BLaER1 (cell line): Measurements from ENCODE around the gene SUMO2.
A peak's percentile ranks its signal among the peaks of the same experiment; 100 is the strongest.
"Not testable (repeated sequence)": the region's sequence is repeated elsewhere in the genome, so short reads cannot be mapped to it uniquely, and the experiment has no call there.

Experiments
- H3K27ac ChIP-seq: shearing (Covaris generic); formaldehyde crosslinking; 2 replicates; pipeline ENCODE4 v1.8.1; 2022
- H3K27me3 ChIP-seq: shearing (Covaris generic); formaldehyde crosslinking; 2 replicates; pipeline ENCODE4 v1.8.1; 2022
- H3K36me3 ChIP-seq: shearing (Covaris generic); formaldehyde crosslinking; 2 replicates; pipeline ENCODE4 v1.8.1; 2022
- H3K4me1 ChIP-seq: shearing (Covaris generic); formaldehyde crosslinking; 2 replicates; pipeline ENCODE4 v1.8.1; 2022
- H3K4me2 ChIP-seq: shearing (Covaris generic); formaldehyde crosslinking; 2 replicates; pipeline ENCODE4 v1.8.1; 2022
- H3K4me3 ChIP-seq: shearing (Covaris generic); formaldehyde crosslinking; 2 replicates; pipeline ENCODE4 v1.8.1; 2022
- H3K9ac ChIP-seq: shearing (Covaris generic); formaldehyde crosslinking; 2 replicates; pipeline ENCODE4 v1.8.1; 2022
- H3K9me3 ChIP-seq: shearing (Covaris generic); formaldehyde crosslinking; 2 replicates; pipeline ENCODE4 v1.8.1; 2022
- H4K20me1 ChIP-seq: shearing (Covaris generic); formaldehyde crosslinking; 2 replicates; pipeline ENCODE4 v1.8.1; 2022
- Cebpa-rat ChIP-seq: shearing (Covaris generic); IDR thresholded peaks from 2 replicates; pipeline ENCODE4 v1.8.1; 2022

The SUMO2 gene

DNA sequence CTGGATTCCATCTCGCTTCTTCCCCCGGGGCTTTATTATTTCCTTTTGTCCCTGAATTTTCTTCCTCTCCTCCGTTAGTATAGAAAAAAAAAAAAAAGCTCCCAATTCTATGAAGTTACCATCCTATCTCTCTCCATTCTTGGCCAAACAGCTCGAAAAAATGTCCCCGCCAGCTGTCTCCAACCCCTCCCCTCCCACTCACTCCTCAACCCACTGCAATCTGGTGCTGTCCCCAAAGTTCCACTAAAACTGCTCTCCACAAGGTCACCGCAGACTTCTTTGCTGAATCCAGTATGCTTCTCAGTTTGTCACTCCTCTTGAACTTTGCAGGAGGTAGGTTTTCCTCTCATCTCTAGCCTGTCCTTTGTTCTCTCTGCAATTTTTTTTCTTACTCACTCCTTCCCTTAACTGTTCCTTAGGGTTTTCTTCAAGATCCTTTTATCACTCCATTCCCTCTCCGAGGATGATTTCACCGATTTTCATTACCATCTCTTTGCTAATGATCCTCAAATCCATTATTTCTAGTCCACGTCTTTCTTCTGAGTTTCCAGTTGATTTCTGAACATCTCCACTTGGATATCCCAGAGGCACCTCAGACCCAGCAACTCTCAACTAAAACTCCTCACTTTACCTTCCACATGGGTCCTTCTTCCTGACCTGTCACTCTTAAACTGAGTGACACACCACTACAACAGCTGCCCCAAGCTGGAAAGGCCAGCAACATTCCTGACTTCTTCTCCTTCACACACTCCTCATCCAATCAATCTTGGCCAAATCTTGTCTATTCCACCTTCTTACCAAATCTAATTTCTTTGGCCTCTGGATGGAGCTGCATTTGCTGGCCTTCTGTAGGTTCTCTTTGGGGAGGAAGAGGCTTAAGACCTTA, 1.5 kb upstream of the SUMO2 start:
- Histone ChIP-seq H3K4me2 (peak overlapping the region; percentile 68; the same call in 1 of the 2 replicates), H4K20me1 (peaks cover 32% of the 10 kb centered on the region), H3K4me3 (no peak overlapping the region), H3K27ac (no peak overlapping the region), H3K9me3 (no peaks in the 10 kb centered on the region), H3K4me1 (peaks cover 27% of the 10 kb centered on the region), H3K36me3 (peaks cover 13% of the 10 kb centered on the region), H3K9ac (no peak overlapping the region), H3K27me3 (no peaks in the 10 kb centered on the region)
- TF ChIP-seq Cebpa-rat = no peak

DNA sequence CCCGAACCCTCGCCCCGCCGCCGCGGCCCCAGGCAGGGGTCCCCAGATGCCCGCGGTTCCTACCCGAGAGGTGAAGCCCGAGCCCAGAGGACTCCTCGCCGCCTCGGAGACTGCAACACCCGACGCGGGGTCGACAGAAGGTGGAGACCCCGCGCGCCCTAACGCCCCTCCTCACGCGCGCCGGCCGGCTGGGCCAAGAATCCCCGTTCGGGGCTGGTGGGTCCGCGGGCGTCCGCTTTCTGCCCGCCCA, 515 bp downstream of the SUMO2 start:
- Histone ChIP-seq H3K4me1 (peaks cover 44% of the 10 kb centered on the region), H3K27ac (peak overlapping the region; percentile 100)
- TF ChIP-seq Cebpa-rat = no peak

DNA sequence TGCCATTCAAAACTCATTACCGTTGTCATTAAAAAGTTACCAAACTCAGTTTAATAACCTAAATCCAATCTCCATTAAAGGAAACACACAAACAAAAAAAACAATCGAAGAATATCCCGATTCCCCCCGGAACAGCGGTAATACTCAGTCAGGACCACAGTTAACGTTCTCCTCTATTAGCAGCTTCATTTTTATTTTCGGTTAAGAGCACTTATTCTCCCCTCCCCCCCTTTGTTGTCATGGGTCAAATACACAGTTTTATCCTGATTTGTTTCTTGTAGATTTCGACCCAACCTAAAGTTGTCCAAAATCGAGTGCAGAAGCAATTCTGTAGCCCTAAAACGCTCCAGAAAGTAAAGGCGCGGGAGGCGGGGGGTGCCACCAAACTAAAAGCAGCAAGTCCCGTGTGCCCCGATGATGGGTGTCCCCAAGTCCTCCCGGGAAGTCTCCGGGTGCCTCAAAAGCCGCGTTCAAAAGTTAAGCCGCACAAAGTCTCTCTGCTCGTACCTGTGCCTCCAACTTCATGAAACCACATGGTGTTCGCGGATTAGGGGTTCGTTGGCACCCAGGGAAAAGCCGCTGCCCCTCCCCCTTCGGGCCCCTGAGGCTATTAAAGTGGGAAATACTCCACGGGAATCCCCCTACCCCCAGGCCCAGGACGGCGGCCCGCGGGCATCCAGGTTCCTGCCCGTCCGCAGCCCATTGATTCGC, 996 bp downstream of the SUMO2 start:
- peaks cover 56% of the 10 kb centered on the region for H4K20me1 ChIP-seq

More for the DNA sequence above, 515 bp downstream of the SUMO2 start:
- H4K20me1 ChIP-seq = peaks cover 52% of the 10 kb centered on the region
- no peaks in the 10 kb centered on the region for H3K9me3 ChIP-seq
- peaks cover 33% of the 10 kb centered on the region for H3K36me3 ChIP-seq
- H3K4me3 ChIP-seq = peak overlapping the region; percentile 84
- peak overlapping the region; percentile 96 for H3K4me2 ChIP-seq
- no peaks in the 10 kb centered on the region for H3K27me3 ChIP-seq
- peak overlapping the region; percentile 99 for H3K9ac ChIP-seq

DNA sequence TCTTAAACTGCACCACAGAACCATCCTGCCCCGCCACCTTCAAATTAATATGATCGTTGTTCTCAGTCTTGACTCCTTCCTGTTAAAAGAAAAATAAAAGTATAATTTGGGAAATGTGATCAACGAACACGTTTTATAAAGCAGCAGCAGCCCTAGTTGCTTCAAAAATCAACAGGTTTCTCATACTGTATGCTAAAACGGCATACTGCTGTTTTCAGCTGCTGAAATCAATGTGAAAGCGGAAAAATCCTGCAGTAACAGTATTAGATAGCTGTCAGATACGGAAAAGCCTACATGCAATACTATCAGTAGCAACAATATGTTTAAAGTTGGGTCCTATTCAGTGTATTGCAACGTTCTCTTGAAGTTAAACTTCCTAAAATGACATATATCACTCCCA, 1.6 kb downstream of the SUMO2 start:
- no peak for TF ChIP-seq Cebpa-rat
- Histone ChIP-seq H3K9ac (peak overlapping the region; percentile 99), H3K36me3 (peaks cover 44% of the 10 kb centered on the region), H3K27me3 (no peaks in the 10 kb centered on the region), H3K4me3 (peak overlapping the region; percentile 84), H3K4me1 (peaks cover 55% of the 10 kb centered on the region), H3K4me2 (peak overlapping the region; percentile 96), H3K9me3 (no peaks in the 10 kb centered on the region), H3K27ac (peak overlapping the region; percentile 100), H4K20me1 (peaks cover 63% of the 10 kb centered on the region)

More for the DNA sequence above, 996 bp downstream of the SUMO2 start:
- Histone ChIP-seq H3K27me3 (no peaks in the 10 kb centered on the region), H3K4me1 (peaks cover 49% of the 10 kb centered on the region), H3K36me3 (peaks cover 38% of the 10 kb centered on the region), H3K27ac (peak overlapping the region; percentile 100), H3K9ac (peak overlapping the region; percentile 99), H3K4me2 (peak overlapping the region; percentile 96), H3K4me3 (peak overlapping the region; percentile 84), H3K9me3 (no peaks in the 10 kb centered on the region)
- no peak for TF ChIP-seq Cebpa-rat

DNA sequence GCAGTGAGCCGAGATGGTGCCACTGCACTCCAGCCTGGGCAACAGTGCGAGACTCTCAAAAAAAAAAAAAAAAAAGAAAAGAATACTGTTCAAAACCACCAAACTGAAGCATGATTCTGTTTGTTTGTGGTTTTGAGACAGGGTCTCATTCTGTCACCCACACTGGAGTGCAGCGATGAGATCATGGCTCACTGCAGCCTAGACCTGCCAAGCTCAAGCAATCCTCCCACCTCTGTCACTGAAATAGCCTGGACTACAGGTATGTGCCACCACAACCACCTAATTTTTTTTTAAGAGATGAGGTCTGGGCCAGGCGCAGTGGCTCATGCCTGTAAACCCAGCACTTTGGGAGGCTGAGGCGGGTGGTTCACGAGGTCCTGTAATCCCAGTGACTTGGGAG, 4.3 kb downstream of the SUMO2 start:
- no peak overlapping the region for H3K4me3 ChIP-seq
- no peak overlapping the region for H3K27ac ChIP-seq
- no peak overlapping the region for H3K9ac ChIP-seq
- peaks cover 71% of the 10 kb centered on the region for H3K36me3 ChIP-seq
- peaks cover 54% of the 10 kb centered on the region for H3K4me1 ChIP-seq
- H4K20me1 ChIP-seq = peaks cover 89% of the 10 kb centered on the region
- no peaks in the 10 kb centered on the region for H3K27me3 ChIP-seq
- no peak for TF ChIP-seq Cebpa-rat
- peak overlapping the region; percentile 35; the same call in 1 of the 2 replicates for H3K4me2 ChIP-seq
- H3K9me3 ChIP-seq = no peaks in the 10 kb centered on the region

DNA sequence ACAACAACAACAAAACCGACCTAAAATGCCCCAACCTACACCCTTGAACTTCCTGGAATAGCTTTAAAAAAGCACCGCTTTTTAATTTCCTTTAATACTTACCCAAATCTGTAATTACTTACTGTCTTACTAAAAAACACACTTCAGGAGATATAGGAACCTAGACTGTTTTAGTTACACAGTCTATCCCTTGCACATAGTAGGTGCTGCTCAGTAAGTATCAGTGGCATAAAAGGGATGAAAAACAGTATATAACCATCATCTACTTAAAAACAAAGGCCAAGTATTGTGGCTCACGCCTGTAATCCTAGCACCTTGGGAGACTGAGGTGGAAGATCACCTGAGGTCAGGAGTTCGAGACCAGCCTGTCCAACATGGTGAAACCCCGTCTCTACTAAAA, 6.1 kb downstream of the SUMO2 start:
- TF ChIP-seq Cebpa-rat = no peak
- Histone ChIP-seq H3K36me3 (peaks cover 87% of the 10 kb centered on the region), H4K20me1 (peaks cover 99% of the 10 kb centered on the region), H3K4me2 (peak overlapping the region; percentile 47), H3K9ac (no peak overlapping the region), H3K27me3 (no peaks in the 10 kb centered on the region), H3K9me3 (no peaks in the 10 kb centered on the region), H3K27ac (no peak overlapping the region), H3K4me3 (no peak overlapping the region), H3K4me1 (peaks cover 50% of the 10 kb centered on the region)

DNA sequence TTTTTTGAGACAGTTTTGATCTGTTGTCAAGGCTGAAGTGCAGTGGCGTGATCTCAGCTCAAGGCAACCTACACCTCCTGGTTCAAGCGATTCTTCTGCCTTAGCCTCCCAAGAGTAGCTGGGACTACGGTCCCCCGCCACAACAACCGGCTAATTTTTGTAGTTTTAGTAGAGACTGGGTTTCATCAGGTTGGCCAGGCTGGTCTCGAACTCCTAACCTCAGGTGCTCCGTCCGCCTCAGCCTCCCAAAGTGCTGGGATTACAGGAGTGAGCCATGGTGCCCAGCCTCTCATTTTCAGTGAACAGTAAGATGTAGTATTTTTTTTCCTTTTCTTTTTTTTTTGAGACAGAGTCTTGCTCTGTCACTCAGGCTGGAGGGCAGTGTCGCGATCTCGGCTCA, 7.8 kb downstream of the SUMO2 start:
- peaks cover 99% of the 10 kb centered on the region for H4K20me1 ChIP-seq

DNA sequence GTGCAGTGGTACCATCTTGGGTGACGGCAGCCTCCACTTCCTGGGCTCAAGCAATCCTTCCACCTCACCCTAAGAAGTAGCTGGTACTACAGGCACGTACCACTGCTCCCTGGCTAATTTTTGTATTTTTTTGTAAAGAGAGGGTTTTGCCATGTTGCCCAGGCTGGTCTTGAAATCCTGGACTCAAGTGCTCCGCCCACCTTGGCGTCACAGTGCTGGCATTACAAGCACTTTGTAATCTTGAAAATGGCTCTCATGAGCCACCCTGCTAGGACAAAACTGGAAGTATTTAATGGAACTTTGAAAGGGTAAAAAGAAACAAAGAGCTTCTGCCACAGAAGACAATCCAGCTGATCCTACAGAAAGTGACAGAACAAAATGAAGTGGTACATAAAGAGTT, 9.2 kb downstream of the SUMO2 start:
- peaks cover 23% of the 10 kb centered on the region for H3K4me1 ChIP-seq
- no peaks in the 10 kb centered on the region for H3K27me3 ChIP-seq
- H3K9me3 ChIP-seq = no peaks in the 10 kb centered on the region
- H3K27ac ChIP-seq = no peak overlapping the region
- TF ChIP-seq Cebpa-rat = no peak
- no peak overlapping the region for H3K4me2 ChIP-seq
- no peak overlapping the region for H3K9ac ChIP-seq
- peaks cover 98% of the 10 kb centered on the region for H3K36me3 ChIP-seq
- no peak overlapping the region for H3K4me3 ChIP-seq
- H4K20me1 ChIP-seq = peaks cover 99% of the 10 kb centered on the region

More for the DNA sequence above, 7.8 kb downstream of the SUMO2 start:
- H3K27me3 ChIP-seq = no peaks in the 10 kb centered on the region
- H3K9ac ChIP-seq = no peak overlapping the region
- H3K4me1 ChIP-seq = peaks cover 38% of the 10 kb centered on the region
- H3K36me3 ChIP-seq = peaks cover 98% of the 10 kb centered on the region
- H3K4me3 ChIP-seq = no peak overlapping the region
- TF ChIP-seq Cebpa-rat = no peak
- H3K27ac ChIP-seq = no peak overlapping the region
- no peaks in the 10 kb centered on the region for H3K9me3 ChIP-seq
- no peak overlapping the region for H3K4me2 ChIP-seq

DNA sequence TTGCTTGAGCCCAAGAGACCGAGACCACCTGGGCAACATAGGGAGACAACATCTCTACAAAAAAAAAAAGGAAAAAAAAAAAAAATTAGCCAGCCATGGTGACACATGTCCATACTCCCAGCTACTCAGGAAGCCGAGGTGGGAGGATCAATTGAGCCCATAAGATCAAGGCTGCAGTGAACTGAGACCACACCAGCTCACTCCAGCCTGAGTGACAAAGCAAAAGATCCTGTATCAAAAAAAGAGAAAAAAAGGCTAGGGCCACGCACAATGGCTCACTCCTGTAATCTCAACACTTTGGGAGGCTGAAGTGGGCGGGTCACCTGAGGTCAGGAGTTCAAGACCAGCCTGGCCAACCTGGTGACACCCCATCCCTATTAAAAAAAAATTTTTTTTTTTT, 13.8 kb downstream of the SUMO2 start:
- TF ChIP-seq Cebpa-rat = no peak
- peaks cover 93% of the 10 kb centered on the region for H3K36me3 ChIP-seq

DNA sequence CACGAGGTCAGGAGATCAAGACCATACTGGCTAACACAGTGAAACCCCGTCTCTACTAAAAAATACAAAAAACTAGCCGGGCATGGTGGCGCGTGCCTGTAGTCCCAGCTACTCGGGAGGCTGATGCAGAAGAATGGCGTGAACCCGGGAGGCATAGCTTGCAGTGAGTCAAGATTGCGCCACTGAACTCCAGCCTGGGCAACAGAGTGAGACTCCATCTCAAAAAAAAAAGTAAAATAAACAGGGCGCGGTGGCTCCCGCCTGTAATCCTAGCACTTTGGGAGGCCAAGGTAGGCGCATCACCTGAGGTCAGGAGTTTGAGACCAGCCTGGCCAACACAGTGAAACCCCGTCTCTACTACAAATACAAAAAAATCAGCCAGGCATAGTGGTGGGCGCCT, 18.2 kb downstream of the SUMO2 start:
- H3K9ac ChIP-seq, H3K4me1 ChIP-seq, H3K27ac ChIP-seq, H3K4me3 ChIP-seq, H3K9me3 ChIP-seq, H3K4me2 ChIP-seq, H3K27me3 ChIP-seq: not testable (repeated sequence)
- H3K36me3 ChIP-seq = peaks cover 91% of the 10 kb centered on the region
- H4K20me1 ChIP-seq = peaks cover 52% of the 10 kb centered on the region

More for the DNA sequence above, 13.8 kb downstream of the SUMO2 start:
- H3K27ac ChIP-seq = no peak overlapping the region
- no peaks in the 10 kb centered on the region for H3K4me1 ChIP-seq
- no peak overlapping the region for H3K4me2 ChIP-seq
- H3K27me3 ChIP-seq = no peaks in the 10 kb centered on the region
- no peak overlapping the region for H3K4me3 ChIP-seq
- H3K9me3 ChIP-seq = no peaks in the 10 kb centered on the region
- H3K9ac ChIP-seq = no peak overlapping the region
- peaks cover 90% of the 10 kb centered on the region for H4K20me1 ChIP-seq
